IMR-90 (cell line): ENCODE data around the gene DNPH1.

Experiments used
- BHLHE40 ChIP-seq: fragments of 150-350 bp; IDR thresholded peaks from 2 replicates; pipeline ENCODE4 v1.6.1; 2016; ENCODE audit warnings: mild to moderate bottlenecking, low read depth, low read length
- CTCF ChIP-seq: conservative IDR thresholded peaks from 2 replicates; pipeline ENCODE4 v1.5.1; 2012; ENCODE audit warnings: mild to moderate bottlenecking, low read depth, low read length, improper control_type of control experiment
- POLR2A ChIP-seq: IDR thresholded peaks from 2 replicates; pipeline ENCODE4 v1.6.1; 2012; ENCODE audit warnings: mild to moderate bottlenecking, low read depth, low read length
- RAD21 ChIP-seq: IDR thresholded peaks from 2 replicates; pipeline ENCODE4 v1.6.1; 2012; ENCODE audit warnings: low read length, improper control_type of control experiment
- RCOR1 ChIP-seq: IDR thresholded peaks from 2 replicates; pipeline ENCODE4 v1.6.1; 2012; ENCODE audit warnings: mild to moderate bottlenecking, low read length, improper control_type of control experiment; ENCODE audit not compliant: insufficient replicate concordance

- TF ChIP-seq POLR2A, result no peak
- no peak for TF ChIP-seq CTCF
- no peak for TF ChIP-seq BHLHE40
- no peak for TF ChIP-seq RCOR1
- TF ChIP-seq RAD21, result no peak
These were observed 35.4 kb downstream of the DNPH1 start for GRCh38 chr6:43193929-43194328.
